Epithelial cell of proximal tubule (primary cell): ENCODE data around the gene SGCD. TPM values are rescaled to one million over a fixed set of nuclear protein-coding genes. Genes with fewer than 3 reads are reported as not detected.

ENCODE experiments used
- DNase-seq: peaks from one replicate; pipeline ENCODE4 v3.0.0-alpha.2; 2011; ENCODE audit warnings: low read depth
- H3K4me3 ChIP-seq: 2 replicates; pipeline ENCODE4 v1.5.1; 2011; ENCODE audit warnings: low read depth, mild to moderate bottlenecking, low read length
- CTCF ChIP-seq: conservative IDR thresholded peaks from 2 replicates; pipeline ENCODE4 v1.5.1; 2012; ENCODE audit warnings: low read depth, mild to moderate bottlenecking, low read length
- total RNA-seq: library from RNA; depleted of rRNA; stranded (reverse); fragments of >200 nt; gene quantifications from 2 replicates; pipeline ENCODE4 v1.2.3, GENCODE V29; 2015

Gene SGCD
- total RNA-seq, 1 donor from 2014 or later = 0.06 TPM

- DNase-seq = no peak
- H3K4me3 ChIP-seq = no peak overlapping the region
- no peak for TF ChIP-seq CTCF
Observed at GRCh38 chr5:156386976-156387375, 60.0 kb downstream of the SGCD start.

GRCh38 chr5:156387391-156387790 is 60.4 kb downstream of the SGCD start:
- H3K4me3 ChIP-seq = no peak overlapping the region
- no peak for TF ChIP-seq CTCF
- DNase-seq = no peak

GRCh38 chr5:156388233-156388632 is 61.3 kb downstream of the SGCD start:
- H3K4me3 ChIP-seq = no peak overlapping the region
- no peak for TF ChIP-seq CTCF
- no peak for DNase-seq

GRCh38 chr5:156391139-156391538 is 64.2 kb downstream of the SGCD start:
- no peak for DNase-seq
- TF ChIP-seq CTCF = no peak
- H3K4me3 ChIP-seq = no peak overlapping the region

GRCh38 chr5:156393980-156394379 is 67.0 kb downstream of the SGCD start:
- no peak for TF ChIP-seq CTCF
- DNase-seq = no peak
- no peak overlapping the region for H3K4me3 ChIP-seq

- H3K4me3 ChIP-seq = no peak overlapping the region
- no peak for DNase-seq
- no peak for TF ChIP-seq CTCF
Observed at GRCh38 chr5:156394642-156395305, 67.8 kb downstream of the SGCD start.

- DNase-seq = no peak
- TF ChIP-seq CTCF = no peak
- H3K4me3 ChIP-seq = no peak overlapping the region
Observed at GRCh38 chr5:156395306-156395675, 68.3 kb downstream of the SGCD start.
